GM12801 (cell line): ENCODE results near the gene ENTPD5.

Experiments used
- CTCF ChIP-seq: IDR thresholded peaks from one replicate; pipeline ENCODE4 v1.5.1; 2011; ENCODE audit warnings: control low read depth; ENCODE audit not compliant: insufficient read length; ENCODE audit errors: extremely low read depth

ENTPD5 gene

DNA sequence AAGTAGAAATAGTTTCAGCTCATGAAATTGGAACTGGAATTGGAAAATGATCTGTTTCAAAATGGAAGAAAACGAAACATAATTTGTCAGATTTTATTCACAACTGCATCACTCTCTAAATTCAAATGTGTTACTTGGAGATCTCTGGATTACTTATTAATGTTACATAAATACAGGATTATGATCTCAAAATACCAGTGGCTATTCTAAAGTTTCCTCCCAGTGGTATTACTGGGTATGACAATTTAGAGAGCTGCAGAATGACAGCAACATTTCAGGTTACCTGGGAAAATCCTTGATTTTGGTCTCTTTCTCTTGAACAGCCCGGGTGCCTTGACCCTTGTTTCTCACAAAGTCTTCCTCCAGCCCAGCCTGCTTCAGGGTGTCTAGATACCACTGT lies 83.4 kb downstream of the ENTPD5 start:
- TF ChIP-seq CTCF, result no peak

GRCh38 chr14:73924337-73924736 lies 94.8 kb downstream of the ENTPD5 start:
- TF ChIP-seq CTCF, result no peak

- no peak for TF ChIP-seq CTCF
These were observed 102.8 kb downstream of the ENTPD5 start for GRCh38 chr14:73916324-73916723.

- TF ChIP-seq CTCF, result no peak
These were observed 105.8 kb downstream of the ENTPD5 start for GRCh38 chr14:73913256-73913655.

- no peak for TF ChIP-seq CTCF
These were observed 109.4 kb downstream of the ENTPD5 start for GRCh38 chr14:73909681-73910080.
